H1 (cell line): Measurements from ENCODE around the gene PTPN12. TPM values are rescaled to one million over a fixed set of nuclear protein-coding genes. Genes with fewer than 3 reads are reported as not detected.

Source experiments
- NRF1 ChIP-seq: IDR thresholded peaks from 2 replicates; pipeline ENCODE4 v1.6.1; 2011; ENCODE audit warnings: mild to moderate bottlenecking, low read depth, low read length, improper control_type of control experiment
- RBBP5 ChIP-seq: IDR thresholded peaks from 2 replicates; pipeline ENCODE4 v1.7.1; 2012; ENCODE audit warnings: low read depth, mild to moderate bottlenecking, inconsistent platforms, low read length, moderate library complexity, borderline replicate concordance
- TAF1 ChIP-seq: IDR thresholded peaks from 2 replicates; pipeline ENCODE4 v1.6.1; 2011; ENCODE audit warnings: mild to moderate bottlenecking, low read depth, low read length
- polyA plus RNA-seq, 7 experiments: library from polyadenylated mRNA; depleted of rRNA in 3 of 7; stranded (reverse) in 5 of 7; unstranded in 2 of 7; fragments of >200 nt in 5 of 7; fragments of 200-250 nt in 2 of 7; gene quantifications; 1 replicate in 5 of 7; 2 replicates in 1 of 7; 4 replicates in 1 of 7; pipeline versions ENCODE4 v1.2.1 to v1.2.3, GENCODE V29; 2011 to 2013; ENCODE audit warnings: missing spikeins in 2 of 7, mixed read lengths in 2 of 7
- total RNA-seq: library from RNA; stranded (reverse); fragmentation: NEBNext Ultra II Directional; extraction: Animal tissue kit (Norgen Biotek cat#: 25700); gene quantifications from 2 replicates; pipeline ENCODE4 v1.2.1, GENCODE V29; 2021

PTPN12 gene
- total and polyA plus RNA-seq, 2 of the 8 experiments (the other 6 are each of a cell fraction or from before 2014, with no cell fraction given) = 39.7 to 132 TPM

DNA sequence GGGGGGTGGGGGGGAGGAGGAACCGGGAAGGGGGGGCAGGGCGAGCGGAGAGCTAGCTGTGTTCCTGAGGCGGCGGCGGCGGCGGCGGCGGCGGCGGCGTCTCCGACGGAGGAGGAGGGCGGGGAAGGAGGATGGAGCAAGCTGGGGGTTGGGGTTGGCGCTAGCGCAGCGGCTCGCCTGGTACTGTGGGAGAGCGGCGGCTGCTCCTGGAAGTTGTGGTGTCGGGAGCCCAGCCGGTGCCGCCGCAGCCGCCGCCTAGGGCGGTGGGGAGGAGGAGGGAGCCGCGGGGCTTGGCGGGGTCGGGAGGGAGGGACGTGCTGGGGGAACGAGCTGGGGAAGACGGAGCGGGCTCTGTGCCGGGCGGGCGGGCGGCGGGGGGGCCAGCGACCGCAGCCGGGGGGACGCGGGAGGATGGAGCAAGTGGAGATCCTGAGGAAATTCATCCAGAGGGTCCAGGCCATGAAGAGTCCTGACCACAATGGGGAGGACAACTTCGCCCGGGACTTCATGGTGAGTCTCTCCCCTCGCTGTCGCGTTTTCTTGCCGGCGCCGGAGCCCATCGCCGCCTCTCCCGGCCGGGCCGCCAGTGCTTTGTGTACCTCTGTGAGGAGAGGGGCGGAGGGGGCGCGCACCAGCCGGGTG, at the start of gene PTPN12 (continued):
- peak; percentile 11 for TF ChIP-seq TAF1
- no peak for TF ChIP-seq NRF1
- peak; percentile 61 for TF ChIP-seq RBBP5
